ENCODE data around the gene RNF220.
A peak's percentile ranks its signal among the peaks of the same experiment; 100 is the strongest.

Gene RNF220

GRCh38 chr1:44587796-44588460 is 182.9 kb downstream of the RNF220 start:
- DNase-seq (ENCODE audit: low spot score): no peak

DNA sequence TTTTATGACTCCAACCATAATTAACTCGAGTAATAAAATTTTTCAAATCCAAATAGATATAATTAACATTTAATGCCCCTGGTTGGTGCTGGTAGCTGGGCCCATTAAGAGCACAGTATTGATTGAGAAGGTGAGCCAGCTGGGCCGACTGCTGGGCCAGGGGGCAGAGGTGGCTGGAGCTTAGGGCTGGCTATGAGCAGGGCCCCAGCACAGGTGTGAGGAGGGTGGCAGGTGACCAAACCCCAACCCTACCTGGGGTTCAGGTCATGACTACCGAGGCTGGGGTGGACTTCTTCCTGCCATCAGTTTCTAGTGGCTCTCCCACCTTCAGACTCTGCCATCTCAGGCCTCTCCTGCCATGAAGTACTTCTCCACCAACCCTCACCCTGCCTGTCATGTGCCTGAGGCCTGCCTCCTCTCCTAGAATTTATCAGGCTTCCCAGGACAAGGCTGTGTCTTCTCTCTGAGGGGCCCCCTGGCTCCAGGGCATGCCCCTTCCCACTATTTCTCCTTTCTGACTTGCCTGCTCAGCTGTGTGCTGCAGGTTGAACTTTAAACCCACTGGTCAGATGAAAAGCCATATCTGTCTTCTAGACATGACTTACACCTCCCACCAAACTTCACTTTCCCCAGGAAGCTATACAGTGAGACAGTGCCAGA is 183.6 kb downstream of the RNF220 start:
- no peak for DNase-seq (ENCODE audit: low spot score)

GRCh38 chr1:44590475-44590874 is 185.4 kb downstream of the RNF220 start:
- no peak for DNase-seq (ENCODE audit: low spot score)

GRCh38 chr1:44591381-44591780 is 186.3 kb downstream of the RNF220 start:
- no peak for DNase-seq (ENCODE audit: low spot score)

DNA sequence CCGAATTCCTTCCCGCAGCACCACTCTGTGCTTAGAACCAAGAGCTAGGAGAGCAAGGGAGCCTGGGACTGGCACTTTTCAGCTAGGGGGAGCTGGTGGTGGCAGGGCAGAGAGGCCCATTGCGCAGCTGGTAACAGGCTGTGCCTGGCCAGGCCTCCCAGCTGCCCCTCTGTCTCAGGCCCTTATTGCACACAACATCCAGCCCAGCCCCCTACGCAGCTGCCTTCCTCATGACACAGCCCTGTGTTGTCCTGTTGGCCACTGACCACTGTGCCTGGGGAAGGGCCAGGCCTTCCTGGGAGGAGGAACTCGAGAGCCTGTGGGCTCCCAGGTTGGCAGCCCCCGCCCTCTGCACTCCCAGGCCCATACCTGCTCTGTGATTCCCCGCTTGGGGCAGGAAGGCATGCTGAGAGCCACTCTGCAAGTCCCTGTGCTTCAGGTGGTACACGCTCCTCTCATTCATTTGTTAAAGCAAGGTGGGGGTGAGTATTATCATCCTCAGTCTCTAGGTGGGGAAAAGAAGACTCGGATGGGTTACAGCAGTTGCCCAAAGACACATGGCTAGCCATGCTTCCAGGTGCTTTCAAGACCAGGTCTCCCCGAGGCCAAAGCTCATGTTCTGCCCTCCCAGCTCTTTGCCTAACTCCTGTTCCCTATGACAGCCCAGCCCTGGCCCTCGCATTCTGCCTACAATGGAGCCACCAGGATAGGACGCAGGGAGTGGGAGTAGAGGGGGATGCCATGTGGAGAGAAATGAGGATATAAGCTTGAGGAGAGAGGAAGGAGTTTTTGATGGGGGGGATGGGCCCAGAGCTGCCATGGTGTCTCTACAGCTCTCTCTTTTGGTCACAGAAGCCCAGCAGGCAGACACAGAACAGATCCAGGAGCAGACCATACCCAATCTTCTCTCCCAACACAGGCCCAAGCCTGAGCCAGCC is 187.4 kb downstream of the RNF220 start:
- DNase-seq (ENCODE audit: low spot score): no peak

DNA sequence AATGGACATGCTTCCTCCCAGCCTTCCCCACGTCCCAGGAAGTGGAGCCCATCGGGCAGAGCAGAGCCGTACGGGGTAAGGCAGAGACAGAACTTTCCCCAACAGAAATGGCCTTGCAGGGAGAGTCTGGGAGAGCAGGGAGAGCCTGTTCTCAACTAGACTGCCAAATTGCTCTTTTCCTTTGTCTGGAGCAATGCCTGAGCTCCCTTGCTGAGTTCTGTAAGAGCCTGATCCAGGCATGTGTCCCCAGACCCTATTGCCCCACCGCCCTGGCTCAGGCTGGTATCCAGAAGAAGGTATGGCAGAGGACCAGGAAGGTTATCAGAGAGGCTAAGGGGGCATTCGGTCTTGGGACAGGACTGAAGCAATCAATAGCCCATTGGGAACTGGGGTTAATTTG is 189.3 kb downstream of the RNF220 start:
- no peak for DNase-seq (ENCODE audit: low spot score)

GRCh38 chr1:44594871-44595735 is 190.0 kb downstream of the RNF220 start:
- DNase-seq (ENCODE audit: low spot score): peak; percentile 77

- no peak for DNase-seq (ENCODE audit: low spot score)
Observed at GRCh38 chr1:44596511-44596910, 191.5 kb downstream of the RNF220 start.

GRCh38 chr1:44598167-44598566 is 193.1 kb downstream of the RNF220 start:
- no peak for DNase-seq (ENCODE audit: low spot score)

- DNase-seq (ENCODE audit: low spot score): no peak
Observed at GRCh38 chr1:44602634-44603628, 197.9 kb downstream of the RNF220 start.

DNA sequence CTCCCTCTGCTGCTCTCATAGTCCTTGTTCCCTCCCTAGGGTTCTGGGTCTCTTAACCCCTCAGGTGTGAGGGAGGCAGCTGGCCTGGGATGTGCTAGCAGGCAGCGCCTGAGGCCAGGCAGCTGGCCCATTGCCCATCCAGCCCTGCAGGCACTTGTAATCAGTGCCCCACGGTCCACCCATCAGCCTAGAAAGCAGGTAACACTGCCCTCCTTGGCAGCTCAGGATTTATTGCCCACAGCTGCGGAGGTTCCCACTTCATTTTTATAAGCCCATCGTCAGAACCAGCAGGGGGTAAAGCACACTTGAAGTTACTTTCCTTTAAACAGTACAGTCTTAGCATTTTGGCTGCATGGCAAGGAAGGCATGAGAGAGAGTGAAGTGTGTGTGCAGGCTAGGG is 198.7 kb downstream of the RNF220 start:
- no peak for DNase-seq (ENCODE audit: low spot score)

- no peak for DNase-seq (ENCODE audit: low spot score)
Observed at GRCh38 chr1:44604157-44604955, 199.3 kb downstream of the RNF220 start.

DNA sequence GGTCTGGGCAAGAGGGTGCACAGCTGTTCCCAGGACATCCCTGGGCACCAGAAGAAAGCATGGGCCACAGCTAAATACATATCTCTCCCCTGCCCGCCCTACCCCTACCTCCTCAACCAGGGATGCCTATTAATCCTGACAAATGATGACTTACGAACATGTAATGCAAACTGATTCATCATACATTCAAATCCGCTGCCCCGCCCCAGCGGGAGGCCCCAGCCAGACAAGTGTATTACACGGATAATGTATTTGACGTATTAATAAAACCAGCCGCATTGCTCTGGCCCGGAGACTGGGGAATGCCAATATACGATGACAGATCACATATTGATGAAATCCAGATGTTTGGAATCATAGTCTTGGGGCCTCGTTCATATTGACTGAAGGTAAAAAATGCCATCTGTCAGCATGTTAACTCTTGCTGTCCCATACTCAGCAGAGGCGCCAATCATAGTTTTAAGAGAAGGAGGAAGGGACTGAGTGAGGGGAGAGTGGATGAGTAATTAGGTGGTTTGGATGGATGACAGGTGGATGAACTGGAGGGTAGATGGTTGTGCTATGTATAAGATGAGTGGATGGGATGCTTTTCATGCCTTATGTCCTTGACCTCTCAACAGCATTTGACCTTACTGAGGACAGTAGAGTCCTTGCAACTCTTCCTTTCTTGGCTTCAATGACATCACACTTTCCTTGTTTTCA is 201.0 kb downstream of the RNF220 start:
- no peak for DNase-seq (ENCODE audit: low spot score)

DNA sequence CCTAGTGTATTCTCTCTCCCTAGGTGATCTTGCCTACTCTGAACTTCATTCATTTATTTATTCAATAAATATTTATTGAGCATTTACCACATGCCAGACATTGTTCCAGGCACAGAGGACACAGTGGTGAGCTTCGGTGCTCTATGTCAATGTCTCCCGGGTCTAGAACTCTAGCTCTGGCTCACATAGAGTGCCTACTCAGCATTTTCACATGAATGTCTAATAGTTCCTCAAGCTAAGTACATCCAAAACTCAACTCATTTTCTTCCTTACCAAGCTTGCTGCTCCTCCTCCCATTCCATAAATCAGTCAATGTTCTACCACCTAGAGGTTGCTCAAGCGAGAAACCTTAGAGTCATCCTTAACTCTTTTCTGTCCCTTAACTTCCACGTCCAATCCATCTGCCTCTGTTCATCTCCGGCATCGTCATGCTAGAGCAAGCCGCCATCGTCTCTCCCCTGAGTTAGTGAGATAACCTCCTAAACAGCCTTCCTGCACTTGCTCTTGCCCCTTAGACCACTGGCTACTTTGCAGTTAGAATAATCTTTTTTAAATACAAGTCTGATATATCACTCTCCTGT is 201.7 kb downstream of the RNF220 start:
- DNase-seq (ENCODE audit: low spot score): no peak

DNA sequence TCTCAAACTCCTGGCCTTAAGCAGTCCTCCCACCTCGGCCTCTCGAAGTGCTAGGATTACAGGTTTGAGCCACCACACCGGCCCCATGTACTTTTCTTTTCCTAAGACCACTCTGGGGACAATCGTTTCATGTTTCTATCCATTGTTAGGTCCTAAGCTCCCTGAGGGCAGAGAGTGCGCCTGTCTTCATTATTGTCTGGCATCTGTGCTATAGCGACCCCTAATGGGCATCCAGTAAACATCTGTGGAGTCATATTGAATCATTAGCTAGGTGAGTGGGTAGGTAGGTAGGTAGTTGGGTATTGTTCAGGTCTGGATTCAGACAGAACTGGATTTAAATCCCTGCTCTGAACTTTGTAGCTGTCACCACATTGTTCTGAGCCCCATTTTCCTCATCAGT is 203.1 kb downstream of the RNF220 start:
- no peak for DNase-seq (ENCODE audit: low spot score)

DNA sequence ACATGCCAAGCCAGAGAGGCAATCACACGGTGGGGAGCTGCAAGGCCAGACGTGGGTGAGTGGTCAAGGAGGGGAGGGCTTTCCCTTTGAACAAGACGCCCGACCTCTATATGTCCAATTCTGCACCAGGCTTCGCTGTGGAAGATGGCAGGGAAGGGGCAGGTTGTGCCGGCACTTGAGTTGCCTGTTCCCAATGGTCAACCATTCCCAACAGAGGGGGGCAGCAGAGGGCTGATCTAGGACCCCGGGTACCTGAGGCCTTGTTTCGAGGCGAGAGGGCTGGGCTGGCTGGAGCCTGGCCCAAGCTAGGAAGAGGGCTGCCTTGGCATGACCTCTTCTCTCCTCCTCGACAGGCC is 204.3 kb downstream of the RNF220 start:
- no peak for DNase-seq (ENCODE audit: low spot score)

GRCh38 chr1:44609768-44610526 is 204.9 kb downstream of the RNF220 start:
- DNase-seq (ENCODE audit: low spot score): no peak

DNA sequence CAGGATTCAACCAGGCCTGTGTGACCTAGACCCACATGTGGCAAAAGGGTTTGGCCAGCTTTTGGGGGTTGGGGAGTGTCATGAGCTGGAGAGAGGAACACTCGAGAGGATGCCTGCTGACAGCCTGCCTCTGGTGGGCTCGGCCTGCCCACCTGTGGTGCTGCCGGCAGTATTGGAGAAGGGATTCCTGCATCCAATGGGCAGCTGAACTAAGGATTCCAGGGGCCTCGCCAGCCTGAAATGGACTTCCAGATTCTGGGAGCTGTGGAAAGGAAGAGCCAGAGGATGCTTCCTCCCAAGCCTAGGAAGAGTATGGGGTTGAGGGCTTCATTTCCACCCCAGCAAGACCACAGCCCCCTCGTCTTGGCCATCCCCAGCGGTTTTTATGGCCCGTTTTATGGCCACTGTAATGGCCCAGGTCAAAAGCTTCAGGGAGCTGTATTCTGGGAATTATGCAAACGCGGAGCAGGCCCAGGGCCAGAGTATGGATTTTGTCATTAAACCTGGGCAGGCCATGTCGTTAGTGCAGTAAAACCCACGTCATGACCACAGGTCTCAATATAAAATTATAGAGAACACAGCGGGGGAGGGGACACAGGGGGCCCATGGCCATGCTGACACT is 205.6 kb downstream of the RNF220 start:
- DNase-seq (ENCODE audit: low spot score): no peak
